OCI-LY3 (cell line): ENCODE results near the gene UFSP2.

Experiments used
- H2AFZ ChIP-seq: fragments of 200-600, 300-600 bp; shearing (Covaris generic); 2 replicates; pipeline ENCODE4 v1.6.0; 2014; ENCODE audit warnings: antibody characterized with exemption, low read depth, low read length
- H3K27ac ChIP-seq: fragments of 200-600, 300-600 bp; sonication (generic); 2 replicates; pipeline ENCODE4 v1.5.1; 2014; ENCODE audit warnings: mild to moderate bottlenecking, low read length, moderate library complexity, mixed read lengths
- H3K27me3 ChIP-seq: fragments of 200-600, 300-600 bp; sonication (generic); 2 replicates; pipeline ENCODE4 v1.6.1; 2014; ENCODE audit warnings: low read depth, low read length, mixed read lengths
- H3K36me3 ChIP-seq: fragments of 200-600, 300-600 bp; sonication (generic); replicated peaks from 2 replicates; pipeline ENCODE3; 2014; ENCODE audit warnings: low read depth, low read length, mixed read lengths
- H3K4me1 ChIP-seq: fragments of 300-600, 200-600 bp; sonication (generic); 2 replicates; pipeline ENCODE4 v1.6.1; 2014; ENCODE audit warnings: low read length, mixed read lengths
- H3K4me2 ChIP-seq: fragments of 200-600, 300-600 bp; sonication (generic); 2 replicates; pipeline ENCODE4 v1.6.1; 2014; ENCODE audit warnings: low read length, mixed read lengths
- H3K4me3 ChIP-seq: fragments of 300-600, 200-600 bp; sonication (generic); 2 replicates; pipeline ENCODE4 v1.5.1; 2014; ENCODE audit warnings: antibody characterized with exemption, mild to moderate bottlenecking, low read length, moderate library complexity
- H3K79me2 ChIP-seq: fragments of 300-600, 200-600 bp; shearing (Covaris generic); 2 replicates; pipeline ENCODE4 v1.6.1; 2014; ENCODE audit warnings: mild to moderate bottlenecking, low read length, mixed read lengths
- H3K9ac ChIP-seq: fragments of 300-600, 200-600 bp; shearing (Covaris generic); 2 replicates; pipeline ENCODE4 v1.6.0; 2014; ENCODE audit warnings: mild to moderate bottlenecking, low read length, moderate library complexity
- H3K9me3 ChIP-seq: fragments of 200-600, 300-600 bp; shearing (Covaris generic); 2 replicates; pipeline ENCODE4 v1.6.1; 2014; ENCODE audit warnings: low read length, mixed read lengths; ENCODE audit not compliant: insufficient read depth
- H4K20me1 ChIP-seq: fragments of 200-600, 300-600 bp; sonication (generic); 2 replicates; pipeline ENCODE4 v1.6.1; 2016; ENCODE audit warnings: low read length, mixed read lengths; ENCODE audit not compliant: insufficient read depth
- EZH2phosphoT487 ChIP-seq: fragments of 200-600 bp; shearing (Covaris generic); IDR thresholded peaks from 2 replicates; pipeline ENCODE4 v1.6.1; 2018; ENCODE audit warnings: antibody characterized with exemption, mixed run types, low read depth
- TF ChIP-seq, protein P1 (sequence below): fragments of 200-600, 300-600 bp; sonication (generic); IDR thresholded peaks from 2 replicates; pipeline ENCODE4 v1.5.1; 2014; ENCODE audit warnings: antibody characterized with exemption, low read length, low read depth

UFSP2 gene

DNA sequence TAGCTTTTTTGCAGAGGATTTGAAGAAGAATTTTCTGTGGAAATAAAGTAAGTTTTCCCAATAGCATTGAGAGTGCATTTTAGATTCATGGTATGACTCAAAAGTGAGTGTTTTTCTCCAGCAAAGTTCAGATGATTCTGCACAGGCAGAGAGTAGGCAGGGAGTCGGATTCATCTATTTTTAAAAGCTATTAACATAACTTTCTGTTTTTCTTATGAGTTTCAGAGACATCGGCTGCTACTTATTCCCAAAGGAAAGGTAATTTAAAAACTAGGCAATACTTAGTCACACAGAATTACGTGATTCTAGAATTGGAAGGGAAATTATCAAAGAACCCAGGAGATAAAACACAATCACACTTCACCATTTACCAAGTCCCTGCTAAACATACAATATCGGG is 41.3 kb upstream of the UFSP2 start:
- Histone ChIP-seq H3K4me3 (no peak overlapping the region), H3K79me2 (no peaks in the 10 kb centered on the region), H3K27ac (no peak overlapping the region), H3K27me3 (no peaks in the 10 kb centered on the region), H3K9ac (no peak overlapping the region), H2AFZ (no peak overlapping the region), H3K9me3 (no peaks in the 10 kb centered on the region), H3K4me1 (no peaks in the 10 kb centered on the region), H3K36me3 (no peaks in the 10 kb centered on the region), H3K4me2 (no peak overlapping the region), H4K20me1 (no peaks in the 10 kb centered on the region)
- TF ChIP-seq EZH2phosphoT487, result no peak
- TF ChIP-seq, protein P1, sequence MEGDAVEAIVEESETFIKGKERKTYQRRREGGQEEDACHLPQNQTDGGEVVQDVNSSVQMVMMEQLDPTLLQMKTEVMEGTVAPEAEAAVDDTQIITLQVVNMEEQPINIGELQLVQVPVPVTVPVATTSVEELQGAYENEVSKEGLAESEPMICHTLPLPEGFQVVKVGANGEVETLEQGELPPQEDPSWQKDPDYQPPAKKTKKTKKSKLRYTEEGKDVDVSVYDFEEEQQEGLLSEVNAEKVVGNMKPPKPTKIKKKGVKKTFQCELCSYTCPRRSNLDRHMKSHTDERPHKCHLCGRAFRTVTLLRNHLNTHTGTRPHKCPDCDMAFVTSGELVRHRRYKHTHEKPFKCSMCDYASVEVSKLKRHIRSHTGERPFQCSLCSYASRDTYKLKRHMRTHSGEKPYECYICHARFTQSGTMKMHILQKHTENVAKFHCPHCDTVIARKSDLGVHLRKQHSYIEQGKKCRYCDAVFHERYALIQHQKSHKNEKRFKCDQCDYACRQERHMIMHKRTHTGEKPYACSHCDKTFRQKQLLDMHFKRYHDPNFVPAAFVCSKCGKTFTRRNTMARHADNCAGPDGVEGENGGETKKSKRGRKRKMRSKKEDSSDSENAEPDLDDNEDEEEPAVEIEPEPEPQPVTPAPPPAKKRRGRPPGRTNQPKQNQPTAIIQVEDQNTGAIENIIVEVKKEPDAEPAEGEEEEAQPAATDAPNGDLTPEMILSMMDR, result no peak

GRCh38 chr4:185465707-185466106 is 39.9 kb upstream of the UFSP2 start:
- no peak for TF ChIP-seq EZH2phosphoT487
- TF ChIP-seq, protein P1, result no peak
- Histone ChIP-seq H3K4me1 (no peaks in the 10 kb centered on the region), H3K79me2 (no peaks in the 10 kb centered on the region), H3K4me3 (no peak overlapping the region), H2AFZ (no peak overlapping the region), H3K27me3 (no peaks in the 10 kb centered on the region), H4K20me1 (no peaks in the 10 kb centered on the region), H3K4me2 (no peak overlapping the region), H3K9me3 (no peaks in the 10 kb centered on the region), H3K36me3 (no peaks in the 10 kb centered on the region), H3K9ac (no peak overlapping the region), H3K27ac (no peak overlapping the region)

GRCh38 chr4:185464887-185465286 is 39.1 kb upstream of the UFSP2 start:
- no peaks in the 10 kb centered on the region for H3K79me2 ChIP-seq
- no peak overlapping the region for H3K27ac ChIP-seq
- H3K9me3 ChIP-seq, result no peaks in the 10 kb centered on the region
- H3K27me3 ChIP-seq, result no peaks in the 10 kb centered on the region
- TF ChIP-seq EZH2phosphoT487, result no peak
- TF ChIP-seq, protein P1, result no peak
- H3K9ac ChIP-seq, result no peak overlapping the region
- no peaks in the 10 kb centered on the region for H3K36me3 ChIP-seq
- H3K4me1 ChIP-seq, result no peaks in the 10 kb centered on the region
- H3K4me2 ChIP-seq, result no peak overlapping the region
- no peaks in the 10 kb centered on the region for H4K20me1 ChIP-seq
- no peak overlapping the region for H3K4me3 ChIP-seq
- H2AFZ ChIP-seq, result no peak overlapping the region

- Histone ChIP-seq H3K36me3 (no peaks in the 10 kb centered on the region), H3K27ac (no peak overlapping the region), H3K9me3 (no peaks in the 10 kb centered on the region), H3K4me3 (no peak overlapping the region), H3K4me1 (no peaks in the 10 kb centered on the region), H3K4me2 (no peak overlapping the region), H4K20me1 (no peaks in the 10 kb centered on the region), H3K9ac (no peak overlapping the region), H3K79me2 (no peaks in the 10 kb centered on the region), H3K27me3 (no peaks in the 10 kb centered on the region), H2AFZ (no peak overlapping the region)
- no peak for TF ChIP-seq EZH2phosphoT487
- TF ChIP-seq, protein P1, result no peak
Measured at GRCh38 chr4:185464183-185464582, 38.4 kb upstream of the UFSP2 start.
